ENCODE results near the gene GLYAT. TPM values are rescaled to one million over a fixed set of nuclear protein-coding genes. Genes with fewer than 3 reads are reported as not detected.
"Not testable (repeated sequence)": the region's sequence is repeated elsewhere in the genome, so short reads cannot be mapped to it uniquely, and the experiment has no call there.

The GLYAT gene
- total RNA-seq, 2 donors from 2014 or later = not detected

- DNase-seq (ENCODE audit: low spot score) (no peak), ATAC-seq (ENCODE audit: insufficient number of reproducible peaks, low FRiP score, low read depth) (no peak)
- no peak overlapping the region for H3K27ac ChIP-seq
- no peak overlapping the region for H3K4me3 ChIP-seq
- no peaks in the 10 kb centered on the region for H3K36me3 ChIP-seq
- H3K4me1 ChIP-seq (ENCODE audit: control insufficient read depth in 1 of 2, low read depth in 2 of 2) = no peaks in the 10 kb centered on the region
- H3K9me3 ChIP-seq = no peaks in the 10 kb centered on the region
- TF ChIP-seq CTCF (IDR thresholded peaks at IDR 0.05) = no peak
- no peaks in the 10 kb centered on the region for H3K27me3 ChIP-seq (replicated peaks; ENCODE audit: insufficient read depth)
Observed at GRCh38 chr11:58712531-58712930, 19.2 kb downstream of the GLYAT start.

GRCh38 chr11:58711832-58712231 is 19.9 kb downstream of the GLYAT start:
- H3K27me3 ChIP-seq (replicated peaks; ENCODE audit: insufficient read depth) = no peaks in the 10 kb centered on the region
- no peaks in the 10 kb centered on the region for H3K9me3 ChIP-seq
- no peak for TF ChIP-seq CTCF (IDR thresholded peaks at IDR 0.05)
- no peak for ATAC-seq (ENCODE audit: insufficient number of reproducible peaks, low FRiP score, low read depth)
- H3K27ac ChIP-seq = no peak overlapping the region
- no peaks in the 10 kb centered on the region for H3K4me1 ChIP-seq (ENCODE audit: control insufficient read depth in 1 of 2, low read depth in 2 of 2)
- no peak overlapping the region for H3K4me3 ChIP-seq
- no peaks in the 10 kb centered on the region for H3K36me3 ChIP-seq
- DNase-seq (ENCODE audit: low spot score) = no peak

- DNase-seq (ENCODE audit: low spot score) = no peak
- ATAC-seq (ENCODE audit: insufficient number of reproducible peaks, low FRiP score, low read depth) = no peak
- Histone ChIP-seq H3K27ac (no peak overlapping the region), H3K36me3 (no peaks in the 10 kb centered on the region), H3K4me3 (no peak overlapping the region), H3K4me1 (ENCODE audit: control insufficient read depth in 1 of 2, low read depth in 2 of 2) (no peaks in the 10 kb centered on the region), H3K27me3 (replicated peaks; ENCODE audit: insufficient read depth) (no peaks in the 10 kb centered on the region), H3K9me3 (peaks cover 4% of the 10 kb centered on the region)
- no peak for TF ChIP-seq CTCF (IDR thresholded peaks at IDR 0.05)
Observed at GRCh38 chr11:58707767-58708166, 24.0 kb downstream of the GLYAT start.

DNA sequence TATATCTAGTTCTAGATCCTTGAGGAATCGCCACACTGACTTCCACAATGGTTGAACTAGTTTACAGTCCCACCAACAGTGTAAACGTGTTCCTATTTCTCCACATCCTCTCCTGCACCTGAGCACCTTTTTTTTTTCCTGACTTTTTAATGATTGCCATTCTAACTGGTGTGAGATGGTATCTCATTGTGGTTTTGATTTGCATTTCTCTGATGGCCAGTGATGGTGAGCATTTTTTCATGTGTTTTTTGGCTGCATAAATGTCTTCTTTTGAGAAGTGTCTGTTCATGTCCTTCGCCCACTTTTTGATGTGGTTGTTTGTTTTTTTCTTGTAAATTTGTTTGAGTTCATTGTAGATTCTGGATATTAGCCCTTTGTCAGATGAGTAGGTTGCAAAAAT is 34.9 kb downstream of the GLYAT start:
- not testable (repeated sequence) for DNase-seq (ENCODE audit: low spot score); H3K36me3 ChIP-seq; H3K4me3 ChIP-seq; H3K4me1 ChIP-seq (ENCODE audit: control insufficient read depth in 1 of 2, low read depth in 2 of 2); H3K27me3 ChIP-seq (replicated peaks; ENCODE audit: insufficient read depth); H3K9me3 ChIP-seq; ATAC-seq (ENCODE audit: insufficient number of reproducible peaks, low FRiP score, low read depth); H3K27ac ChIP-seq

DNA sequence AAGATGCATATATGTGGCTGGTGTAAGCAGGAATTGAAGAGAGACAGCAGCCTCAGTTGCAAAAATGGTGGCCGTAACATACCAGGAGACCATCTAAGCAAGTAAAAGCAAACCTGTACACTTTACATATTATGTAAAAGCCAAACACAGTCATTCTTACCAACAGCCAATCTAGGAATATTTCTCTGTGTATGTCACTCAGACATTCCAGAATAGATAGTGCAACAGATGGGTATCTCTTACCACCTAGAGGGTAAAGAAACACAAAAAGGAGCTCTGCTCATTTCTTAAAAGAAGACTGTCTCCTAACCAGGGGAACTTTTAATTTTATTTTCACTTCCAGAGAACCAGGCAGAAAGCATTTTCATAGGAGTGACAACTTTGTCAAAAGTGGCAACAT is 38.7 kb downstream of the GLYAT start:
- no peaks in the 10 kb centered on the region for H3K9me3 ChIP-seq
- H3K4me3 ChIP-seq = no peak overlapping the region
- H3K27ac ChIP-seq = no peak overlapping the region
- DNase-seq (ENCODE audit: low spot score) (no peak), ATAC-seq (ENCODE audit: insufficient number of reproducible peaks, low FRiP score, low read depth) (no peak)
- no peaks in the 10 kb centered on the region for H3K36me3 ChIP-seq
- no peaks in the 10 kb centered on the region for H3K27me3 ChIP-seq (replicated peaks; ENCODE audit: insufficient read depth)
- no peaks in the 10 kb centered on the region for H3K4me1 ChIP-seq (ENCODE audit: control insufficient read depth in 1 of 2, low read depth in 2 of 2)
- TF ChIP-seq CTCF (IDR thresholded peaks at IDR 0.05) = no peak

DNA sequence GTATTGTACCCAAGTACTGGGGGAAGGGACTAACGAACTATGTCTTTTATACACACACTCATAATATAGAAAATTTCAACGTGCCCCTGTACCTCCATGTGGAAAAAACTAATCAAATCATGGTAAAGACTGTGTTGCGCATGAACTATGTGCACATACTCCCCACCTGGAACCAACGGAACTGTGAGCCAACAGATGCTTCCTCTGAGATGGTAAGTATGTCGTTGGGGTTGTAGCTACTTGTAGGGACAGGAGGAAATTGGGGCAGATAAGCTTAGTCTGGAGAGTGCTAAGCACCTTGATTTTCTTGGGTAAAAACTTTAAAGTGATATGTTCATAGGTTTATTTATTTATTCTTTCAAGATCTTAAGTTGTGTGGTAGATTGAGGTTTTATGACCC is 40.1 kb downstream of the GLYAT start:
- Histone ChIP-seq H3K4me3 (no peak overlapping the region), H3K36me3 (no peaks in the 10 kb centered on the region), H3K9me3 (no peaks in the 10 kb centered on the region), H3K27me3 (replicated peaks; ENCODE audit: insufficient read depth) (no peaks in the 10 kb centered on the region), H3K4me1 (ENCODE audit: control insufficient read depth in 1 of 2, low read depth in 2 of 2) (no peaks in the 10 kb centered on the region), H3K27ac (no peak overlapping the region)
- no peak for DNase-seq (ENCODE audit: low spot score)
- ATAC-seq (ENCODE audit: insufficient number of reproducible peaks, low FRiP score, low read depth) = no peak
- no peak for TF ChIP-seq CTCF (IDR thresholded peaks at IDR 0.05)
